ENCODE data around the gene MCF2L. TPM values are rescaled to one million over a fixed set of nuclear protein-coding genes. Genes with fewer than 3 reads are reported as not detected.

MCF2L gene
- total and polyA plus RNA-seq, 9 of the 15 experiments (the other 6 are each of a cell fraction or from before 2014, with no cell fraction given) = 0.05 to 0.25 (median 0.18) TPM; not detected in 5

GRCh38 chr13:112943309-112944125, 25.5 kb upstream of the MCF2L start:
- H3K4me2 ChIP-seq (ENCODE audit: insufficient read depth, low read length) = no peak overlapping the region
- H3K27me3 ChIP-seq (ENCODE audit: control insufficient read depth in 2 of 2, insufficient read depth in 2 of 2, low read length in 2 of 2) = peaks cover 0 to 24% of the 10 kb centered on the region in 2 experiments; a peak in 2 of 5 replicates
- H4K20me1 ChIP-seq (replicated peaks; ENCODE audit: control insufficient read depth, insufficient read depth, low read length) = no peaks in the 10 kb centered on the region
- no peak for DNase-seq (ENCODE audit: extremely low read depth in 1 of 4, low spot score in 3 of 4)
- CTCF ChIA-PET (ENCODE audit: low intra/inter-chr PET ratio) = interaction anchor here (1.1 kb wide), 1 partner anchor 451 kb away, joined by 3 read pairs; no protein-coding TSS in a partner anchor
- intact Hi-C loops (cut with micrococcal nuclease) = loop anchor here (2.0 to 5.0 kb wide), 3 partner anchors 85 to 504 kb away; no protein-coding TSS in a partner anchor
- WGBS (ENCODE audit: insufficient coverage, low coverage, missing lambda C conversion rate) = 31% methylated on average over 21 of the region's 81 CpGs
- no TSS peak for BruUV-seq (replicated peaks)
- H3K36me3 ChIP-seq (ENCODE audit: control insufficient read depth, insufficient read depth, low read length) = no peaks in the 10 kb centered on the region
- peak; percentile 38 for ATAC-seq
- H3K9ac ChIP-seq (ENCODE audit: insufficient read depth in 1 of 2, low read depth in 2 of 2, low read length in 2 of 2) = no peak overlapping the region
- no peaks in the 10 kb centered on the region for H3K79me2 ChIP-seq (ENCODE audit: control insufficient read depth, insufficient read depth, low read length)
- no peak overlapping the region for H3K4me3 ChIP-seq
- H3K9me3 ChIP-seq (replicated peaks; ENCODE audit: control insufficient read depth, insufficient read depth, low read depth, low read length) = no peaks in the 10 kb centered on the region
- no peak for FAIRE-seq
- peaks cover 0 to 12% of the 10 kb centered on the region in 2 experiments; a peak in 2 of 5 replicates for H3K4me1 ChIP-seq (replicated peaks in 1 of 2; ENCODE audit: control insufficient read depth in 2 of 2, insufficient read depth in 2 of 2, low read length in 2 of 2)
- no peak overlapping the region for H3K27ac ChIP-seq (ENCODE audit: extremely low read depth, low read depth, low read length)
- no peak overlapping the region for H2AFZ ChIP-seq (ENCODE audit: low read depth, low read length)
- POLR2A ChIA-PET = interaction anchor here (1.0 to 1.2 kb wide), 2 partner anchors 12 to 13 kb away, joined by 4 to 7 read pairs; no protein-coding TSS in a partner anchor
- no peaks in the 10 kb centered on the region for H3K9me1 ChIP-seq (ENCODE audit: control insufficient read depth, insufficient read depth, low read length)
- in situ Hi-C loops (cut with MboI) = loop anchor here (25.0 kb wide), 1 partner anchor 444 kb away; no protein-coding TSS in a partner anchor
- TF ChIP-seq ARNT (IDR thresholded peaks at IDR 0.05) (no peak), MAFK (IDR thresholded peaks at IDR 0.05; ENCODE audit: low read length) (no peak), SRF (CRISPR knock-in tag; IDR thresholded peaks at IDR 0.05) (no peak), PRDM10 (IDR thresholded peaks at IDR 0.05; ENCODE audit: partially characterized antibody) (no peak), ZNF143 (CRISPR knock-in tag; IDR thresholded peaks at IDR 0.05) (no peak), SMAD1 (IDR thresholded peaks at IDR 0.05; ENCODE audit: low read depth, low read length, partially characterized antibody) (no peak), BRF1 (IDR thresholded peaks at IDR 0.05; ENCODE audit: borderline replicate concordance, extremely low read depth, insufficient read length) (no peak), TEAD1 (CRISPR knock-in tag; IDR thresholded peaks at IDR 0.05) (no peak), CHD4 (IDR thresholded peaks at IDR 0.05; ENCODE audit: insufficient read depth, insufficient replicate concordance, low read depth, low read length, poor library complexity, severe bottlenecking) (no peak), MBD2 (IDR thresholded peaks at IDR 0.05; ENCODE audit: borderline replicate concordance, low read depth) (no peak)

All from K562 (cell line).